Activated naive CD4-positive, alpha-beta T cell treated with anti-CD3 and anti-CD28 coated beads, Interleukin-2, amount 10 ng/mL, durations not matched to agents 7 days and 5 days (primary cell): ENCODE results near the gene COMMD3.

Source experiments
- CTCF ChIA-PET: fragments of 350-600 bp; sonication (Branson Sonifier 250); formaldehyde crosslinking; loops from one replicate; lab custom pipeline; 2021; ENCODE audit warnings: antibody characterized with exemption; lab: Charles Lee
- DNase-seq: peaks from one replicate; pipeline ENCODE4 v3.0.0-alpha.2; 2020
- H3K27ac Mint-ChIP-seq: one replicate; pipeline ENCODE4 v1.8.0; 2021; ENCODE audit warnings: mild to moderate bottlenecking, moderate library complexity, mixed read lengths
- H3K27me3 Mint-ChIP-seq: one replicate; pipeline ENCODE4 v1.8.0; 2021; ENCODE audit warnings: mild to moderate bottlenecking, mixed read lengths
- H3K36me3 Mint-ChIP-seq: one replicate; pipeline ENCODE4 v1.8.0; 2021; ENCODE audit warnings: mixed read lengths
- H3K4me1 Mint-ChIP-seq: one replicate; pipeline ENCODE4 v1.8.0; 2021; ENCODE audit warnings: mixed read lengths
- H3K4me3 Mint-ChIP-seq: one replicate; pipeline ENCODE4 v1.8.0; 2021; ENCODE audit warnings: mild to moderate bottlenecking, moderate library complexity, mixed read lengths
- H3K9me3 Mint-ChIP-seq: one replicate; pipeline ENCODE4 v1.8.0; 2021; ENCODE audit warnings: mixed read lengths

COMMD3 gene

DNA sequence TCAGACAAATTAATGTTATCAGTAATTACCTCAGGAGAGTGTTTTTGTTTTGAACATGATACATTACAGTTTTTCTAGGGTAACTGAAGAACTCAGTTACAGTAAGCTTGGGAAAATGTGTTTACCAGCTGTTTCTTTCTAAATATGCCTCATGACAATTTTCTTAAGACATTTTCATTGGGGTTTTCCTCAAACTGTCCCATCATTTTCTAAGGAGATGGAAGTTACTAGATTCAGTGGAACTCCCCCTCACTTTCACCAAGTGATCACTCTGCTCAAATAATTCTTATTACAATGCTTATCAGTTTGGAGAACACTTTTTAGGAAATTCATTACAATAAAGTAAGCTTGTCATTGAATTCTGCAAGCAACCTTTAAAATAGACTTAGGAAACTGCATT lies 22.7 kb downstream of the COMMD3 start:
- no peak overlapping the region for H3K27ac Mint-ChIP-seq
- CTCF ChIA-PET = interaction anchor here (1.0 to 1.7 kb wide), 3 partner anchors 650 to 863 kb away, joined by 3 to 4 read pairs (median 3); no protein-coding TSS in a partner anchor
- DNase-seq = no peak
- peak overlapping the region; percentile 18 for H3K4me3 Mint-ChIP-seq
- peaks cover 3% of the 10 kb centered on the region for H3K36me3 Mint-ChIP-seq
- peaks cover 83% of the 10 kb centered on the region for H3K27me3 Mint-ChIP-seq
- H3K9me3 Mint-ChIP-seq = no peaks in the 10 kb centered on the region
- H3K4me1 Mint-ChIP-seq = peaks cover 52% of the 10 kb centered on the region

DNA sequence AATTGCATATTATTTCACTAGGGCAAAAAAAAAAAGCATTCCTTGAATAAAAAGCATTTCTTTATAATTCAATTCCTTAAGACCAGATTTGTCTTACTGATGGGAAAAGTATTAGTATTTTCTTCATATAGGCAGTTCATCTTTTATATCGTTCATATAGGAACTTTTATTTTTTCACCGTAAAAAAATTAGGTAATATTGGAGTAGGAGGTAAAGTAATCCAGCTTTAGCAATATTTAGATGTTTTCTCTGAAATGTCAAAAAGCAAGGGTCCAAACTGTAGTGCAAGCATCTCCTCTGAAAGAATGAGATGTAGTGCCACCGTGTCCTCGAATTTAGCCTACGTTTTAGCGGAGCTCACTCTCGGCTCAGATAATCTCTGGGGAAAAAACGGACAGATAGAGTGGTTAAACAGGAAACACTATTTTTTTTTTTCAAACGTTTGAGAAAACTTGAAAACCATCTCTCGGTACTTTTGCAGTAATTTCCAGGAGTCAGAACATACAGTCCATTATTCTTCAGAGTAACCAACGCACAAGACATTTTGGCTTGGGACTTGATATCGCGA lies 23.7 kb downstream of the COMMD3 start:
- H3K4me3 Mint-ChIP-seq = peak overlapping the region; percentile 89
- peaks cover 9% of the 10 kb centered on the region for H3K36me3 Mint-ChIP-seq
- no peaks in the 10 kb centered on the region for H3K9me3 Mint-ChIP-seq
- peaks cover 54% of the 10 kb centered on the region for H3K4me1 Mint-ChIP-seq
- peak overlapping the region; percentile 86 for H3K27ac Mint-ChIP-seq
- peaks cover 83% of the 10 kb centered on the region for H3K27me3 Mint-ChIP-seq
- no peak for DNase-seq
- CTCF ChIA-PET = interaction anchor here (0.6 to 0.9 kb wide), 2 partner anchors 21 to 310 kb away, joined by 3 read pairs; no protein-coding TSS in a partner anchor

DNA sequence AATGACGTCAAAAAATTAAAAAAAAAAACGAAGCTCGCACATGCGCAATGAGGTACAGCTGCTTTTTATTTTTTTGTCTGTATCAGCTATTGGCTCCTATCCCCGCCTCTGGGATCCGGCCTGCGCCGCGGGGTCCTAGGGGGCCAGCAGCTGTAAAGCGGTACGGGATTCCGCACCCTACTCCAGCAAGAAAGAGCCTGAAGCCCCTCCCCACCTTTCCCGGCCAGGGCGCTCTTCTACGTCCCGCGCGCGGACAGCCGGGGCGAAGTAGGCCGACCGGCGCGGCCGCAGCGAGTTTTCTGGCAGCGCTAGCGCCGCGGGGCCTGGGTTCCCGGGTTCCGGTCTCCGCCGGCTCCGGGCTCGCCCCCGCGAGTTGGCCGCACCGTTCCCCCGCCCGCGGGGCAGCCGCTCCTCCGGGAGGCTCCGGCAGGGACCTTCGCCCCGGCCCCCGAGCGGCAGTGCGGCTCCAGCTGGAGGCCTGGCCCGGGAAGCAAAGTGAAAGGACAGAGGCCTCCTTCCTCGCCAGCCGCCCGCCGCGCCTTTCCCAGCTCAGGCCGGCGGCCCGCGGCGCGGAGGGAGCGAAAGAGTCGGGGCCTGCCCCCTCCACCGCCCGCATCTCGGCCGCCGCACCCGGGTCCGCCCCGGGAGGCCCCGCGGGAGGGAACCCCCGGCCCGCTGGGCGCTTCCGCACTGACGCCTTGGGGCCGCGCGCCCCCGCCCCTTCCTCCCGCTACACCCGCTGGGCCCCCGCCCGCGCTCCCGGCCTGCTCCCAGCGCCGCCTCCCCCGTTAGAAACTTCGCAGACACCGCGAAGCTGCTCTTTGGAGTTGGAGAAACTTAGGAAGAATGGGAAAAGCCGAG lies 24.4 kb downstream of the COMMD3 start:
- Mint-ChIP-seq H3K27ac (peak overlapping the region; percentile 86), H3K4me3 (peak overlapping the region; percentile 89), H3K9me3 (no peaks in the 10 kb centered on the region), H3K36me3 (peaks cover 10% of the 10 kb centered on the region), H3K27me3 (peaks cover 83% of the 10 kb centered on the region), H3K4me1 (peaks cover 51% of the 10 kb centered on the region)
- CTCF ChIA-PET = interaction anchor here (0.6 to 1.4 kb wide), 3 partner anchors 22 to 343 kb away, joined by 3 read pairs; no protein-coding TSS in a partner anchor
- peak; percentile 73 for DNase-seq

DNA sequence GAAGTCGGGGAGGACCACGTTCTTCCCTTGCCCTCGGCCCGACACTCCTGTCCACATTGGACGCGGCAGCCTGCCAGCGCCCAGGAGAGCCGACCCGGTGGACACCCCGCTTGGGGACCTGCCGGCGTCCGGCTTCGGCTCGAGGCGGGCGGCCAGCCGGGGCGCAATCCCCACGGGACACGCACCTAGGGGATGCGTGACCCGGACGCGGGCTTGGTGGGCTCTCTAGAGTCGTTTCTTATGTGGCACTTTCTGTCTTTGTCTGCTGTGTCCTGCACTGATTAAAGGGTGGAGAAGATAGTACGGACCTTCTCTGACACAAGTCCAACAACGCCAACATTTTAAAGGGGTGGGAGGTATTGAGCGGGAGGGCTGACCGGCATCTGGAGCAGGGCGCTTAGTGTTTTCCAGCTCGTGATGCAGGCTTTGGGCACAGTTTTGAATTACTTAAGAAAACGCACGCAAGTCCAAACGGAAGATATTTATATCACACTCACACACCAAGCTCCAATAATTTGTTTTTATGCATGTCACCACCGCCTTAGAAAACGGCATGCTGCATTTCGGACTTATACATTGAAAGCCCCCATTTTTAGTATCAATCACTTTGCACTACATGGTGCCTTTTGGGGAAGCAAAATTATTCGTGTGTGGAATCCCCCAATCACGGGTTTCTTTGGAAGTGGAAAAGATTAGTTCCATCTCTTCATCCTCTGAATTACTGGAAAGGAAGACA lies 25.2 kb downstream of the COMMD3 start:
- Mint-ChIP-seq H3K27ac (peak overlapping the region; percentile 76), H3K36me3 (peaks cover 12% of the 10 kb centered on the region), H3K9me3 (no peaks in the 10 kb centered on the region), H3K4me1 (peaks cover 55% of the 10 kb centered on the region), H3K4me3 (peak overlapping the region; percentile 68), H3K27me3 (peaks cover 83% of the 10 kb centered on the region)
- CTCF ChIA-PET = interaction anchor here (1.4 kb wide), 1 partner anchor 344 kb away, joined by 3 read pairs; no protein-coding TSS in a partner anchor
- peak; percentile 29 for DNase-seq

DNA sequence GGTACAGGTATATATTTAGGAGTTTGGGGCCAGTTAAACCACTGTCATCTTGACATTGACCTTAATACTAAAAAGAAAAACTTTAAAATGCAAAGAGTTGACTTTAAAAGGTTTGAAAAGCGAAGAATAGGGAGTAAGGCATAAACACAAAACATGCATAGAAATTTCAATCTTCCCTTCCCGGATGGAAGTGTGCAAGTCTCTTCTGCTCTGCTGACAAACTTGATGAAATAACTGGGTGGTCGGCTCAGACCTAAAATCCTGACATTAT lies 25.7 kb downstream of the COMMD3 start:
- CTCF ChIA-PET = interaction anchor here (1.4 kb wide), 1 partner anchor 344 kb away, joined by 3 read pairs; no protein-coding TSS in a partner anchor
- peak overlapping the region; percentile 47 for H3K4me3 Mint-ChIP-seq

DNA sequence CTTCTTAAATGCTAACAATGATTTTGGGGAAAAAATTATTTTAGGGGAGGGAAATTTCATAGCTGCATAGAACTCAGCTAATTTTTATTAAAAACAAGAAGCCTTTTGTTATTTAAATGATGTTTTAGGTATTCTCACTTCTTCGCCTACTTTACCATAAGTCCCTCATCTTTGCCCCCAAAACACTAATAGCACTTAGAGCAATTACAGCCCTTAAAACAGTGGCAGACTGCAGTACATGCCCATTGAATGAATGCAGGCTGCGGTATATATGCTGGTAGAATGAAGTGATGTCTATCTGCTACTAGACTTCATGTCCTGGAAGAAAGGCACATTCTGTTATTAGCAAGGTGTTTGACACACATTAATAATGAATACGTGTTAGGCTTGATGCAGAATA lies 26.2 kb downstream of the COMMD3 start:
- H3K27ac Mint-ChIP-seq = no peak overlapping the region
- peaks cover 81% of the 10 kb centered on the region for H3K27me3 Mint-ChIP-seq
- no peaks in the 10 kb centered on the region for H3K9me3 Mint-ChIP-seq
- peak overlapping the region; percentile 33 for H3K4me3 Mint-ChIP-seq
- H3K4me1 Mint-ChIP-seq = peaks cover 45% of the 10 kb centered on the region
- no peak for DNase-seq
- peaks cover 13% of the 10 kb centered on the region for H3K36me3 Mint-ChIP-seq
- CTCF ChIA-PET = no interaction called here

More for the DNA sequence above, 25.7 kb downstream of the COMMD3 start:
- H3K27ac Mint-ChIP-seq = peak overlapping the region; percentile 33
- no peaks in the 10 kb centered on the region for H3K9me3 Mint-ChIP-seq
- peaks cover 14% of the 10 kb centered on the region for H3K36me3 Mint-ChIP-seq
- H3K27me3 Mint-ChIP-seq = peaks cover 83% of the 10 kb centered on the region
- peaks cover 51% of the 10 kb centered on the region for H3K4me1 Mint-ChIP-seq
- DNase-seq = no peak

DNA sequence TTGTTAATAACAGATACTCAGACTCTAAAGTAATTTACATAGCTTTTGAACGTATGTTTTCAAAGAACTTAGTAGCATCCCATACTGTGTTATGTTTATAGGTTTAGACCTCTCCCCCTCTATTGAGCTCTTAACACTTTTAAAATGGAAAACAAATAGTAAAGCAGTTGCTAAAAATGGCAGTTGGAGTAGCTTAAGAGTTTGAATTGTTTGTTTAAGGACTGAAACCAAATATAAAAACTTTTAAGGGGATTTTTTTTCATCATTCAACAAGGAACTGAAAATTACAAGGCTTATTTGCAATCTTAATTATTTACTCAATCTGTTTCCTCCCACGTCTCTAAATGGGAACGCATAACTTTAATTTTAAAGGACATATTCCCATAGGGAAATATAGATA lies 27.5 kb downstream of the COMMD3 start:
- H3K9me3 Mint-ChIP-seq = no peaks in the 10 kb centered on the region
- peaks cover 11% of the 10 kb centered on the region for H3K36me3 Mint-ChIP-seq
- H3K4me3 Mint-ChIP-seq = no peak overlapping the region
- H3K27me3 Mint-ChIP-seq = peaks cover 82% of the 10 kb centered on the region
- H3K4me1 Mint-ChIP-seq = peaks cover 38% of the 10 kb centered on the region
- DNase-seq = no peak
- CTCF ChIA-PET = interaction anchor here (2.1 kb wide), 1 partner anchor 350 kb away, joined by 5 read pairs; no protein-coding TSS in a partner anchor
- H3K27ac Mint-ChIP-seq = no peak overlapping the region

DNA sequence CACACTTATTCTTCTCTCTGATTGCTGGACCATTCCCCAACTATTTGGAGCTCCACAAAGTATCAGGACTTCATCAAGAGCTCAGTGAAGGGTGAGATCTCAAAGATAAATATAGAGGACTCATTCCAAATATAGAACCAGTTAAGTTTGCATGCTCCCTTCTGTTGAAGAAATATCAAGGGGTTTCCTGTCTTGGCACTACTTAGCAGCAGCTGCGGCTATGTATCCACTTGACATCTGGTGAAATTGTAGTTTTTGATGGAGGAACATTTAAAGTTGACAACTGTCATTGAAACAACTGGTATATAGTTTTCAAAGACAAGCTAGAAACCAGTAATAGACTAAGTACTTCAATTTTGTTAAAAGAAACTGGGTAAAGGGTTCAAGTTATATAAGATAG lies 28.1 kb downstream of the COMMD3 start:
- Mint-ChIP-seq H3K27ac (peak overlapping the region; percentile 81), H3K4me3 (peak overlapping the region; percentile 64), H3K36me3 (peaks cover 11% of the 10 kb centered on the region), H3K4me1 (peaks cover 35% of the 10 kb centered on the region), H3K27me3 (peaks cover 79% of the 10 kb centered on the region), H3K9me3 (no peaks in the 10 kb centered on the region)
- no peak for DNase-seq
- CTCF ChIA-PET = interaction anchor here (2.1 kb wide), 1 partner anchor 351 kb away, joined by 5 read pairs; no protein-coding TSS in a partner anchor

DNA sequence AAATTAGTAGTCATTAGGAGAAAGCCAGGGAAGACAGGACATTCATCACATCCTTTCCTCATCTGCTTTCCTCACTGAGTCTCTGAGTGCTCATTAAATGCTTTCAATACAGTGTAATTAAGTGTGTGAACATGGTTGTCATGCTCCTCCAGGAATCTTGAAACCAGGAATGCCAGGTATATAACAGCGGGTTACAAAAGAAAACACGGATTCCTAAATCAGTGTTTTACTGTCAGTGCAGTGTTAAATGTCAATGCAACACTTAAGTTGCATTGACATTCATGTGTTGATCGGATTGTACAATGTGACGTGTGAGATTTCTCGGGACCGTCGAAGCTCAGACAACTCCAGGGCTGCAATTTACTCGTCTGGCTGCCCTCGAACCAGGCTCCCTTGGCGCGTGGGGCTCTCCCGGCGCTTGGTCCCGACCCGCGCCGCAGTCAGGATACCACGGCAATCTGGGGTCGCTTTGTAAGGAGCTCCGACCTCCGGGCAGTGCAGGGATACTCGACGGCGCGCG lies 28.7 kb downstream of the COMMD3 start:
- Mint-ChIP-seq H3K4me3 (peak overlapping the region; percentile 64), H3K27me3 (peaks cover 78% of the 10 kb centered on the region), H3K36me3 (peaks cover 11% of the 10 kb centered on the region)

DNA sequence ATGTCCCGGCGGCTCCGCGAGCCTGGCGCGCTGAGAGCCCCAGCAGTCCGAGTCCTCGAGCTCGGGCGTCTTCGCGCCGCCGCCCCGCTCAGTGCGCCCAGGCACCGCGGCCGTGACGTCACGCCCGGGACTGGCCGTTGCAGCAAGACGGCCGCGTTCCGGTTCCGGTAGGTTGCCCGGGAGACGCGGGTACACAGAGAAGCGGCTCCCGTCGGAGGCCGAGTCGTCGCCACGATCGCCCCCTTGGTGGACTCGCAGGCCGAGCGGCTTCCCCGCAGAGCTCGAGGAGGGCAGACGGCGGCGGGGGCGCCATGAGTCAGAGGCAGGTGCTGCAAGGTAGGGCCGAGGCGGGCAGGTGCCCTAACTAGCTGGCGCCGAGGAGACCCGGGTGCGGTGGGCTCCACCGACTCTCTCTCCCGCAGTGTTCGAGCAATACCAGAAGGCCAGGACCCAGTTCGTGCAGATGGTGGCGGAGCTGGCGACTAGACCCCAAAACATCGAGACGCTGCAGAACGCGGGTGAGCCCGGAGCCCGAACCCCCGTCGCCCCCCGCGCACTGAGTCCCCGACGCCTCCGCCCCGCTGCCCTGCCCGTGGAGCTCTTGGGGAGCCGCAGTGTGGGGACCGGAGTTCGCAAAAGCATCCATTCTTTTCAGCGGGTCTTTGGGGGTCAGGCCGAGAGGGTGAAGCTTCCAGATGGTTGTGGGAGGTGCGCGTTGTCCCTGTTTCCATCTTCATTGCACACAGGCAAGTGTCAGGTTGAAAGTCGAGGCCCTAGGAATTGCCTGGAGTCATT lies 29.3 kb downstream of the COMMD3 start, which contains the start of gene SPAG6:
TSS of gene SPAG6 (plus strand) at position 196 of the 795 bp plus-strand sequence. CDS start at position 312, 116 bp downstream.
- peaks cover 11% of the 10 kb centered on the region for H3K36me3 Mint-ChIP-seq
- CTCF ChIA-PET = interaction anchor here (0.7 kb wide), 1 partner anchor 21 kb away, joined by 3 read pairs; no protein-coding TSS in a partner anchor
- H3K4me3 Mint-ChIP-seq = peak within 1 kb of the TSS; percentile 64
- H3K27me3 Mint-ChIP-seq = peaks cover 72% of the 10 kb centered on the region
- no peaks in the 10 kb centered on the region for H3K9me3 Mint-ChIP-seq
- peaks cover 24% of the 10 kb centered on the region for H3K4me1 Mint-ChIP-seq
- peak within 1 kb of the TSS; percentile 81 for H3K27ac Mint-ChIP-seq
- DNase-seq = peak; percentile 67

More for the DNA sequence above, 28.7 kb downstream of the COMMD3 start:
- DNase-seq = no peak
- CTCF ChIA-PET = interaction anchor here (0.7 to 2.1 kb wide), 2 partner anchors 22 to 351 kb away, joined by 3 to 5 read pairs; no protein-coding TSS in a partner anchor
- H3K27ac Mint-ChIP-seq = peak overlapping the region; percentile 81
- H3K4me1 Mint-ChIP-seq = peaks cover 30% of the 10 kb centered on the region
- H3K9me3 Mint-ChIP-seq = no peaks in the 10 kb centered on the region

DNA sequence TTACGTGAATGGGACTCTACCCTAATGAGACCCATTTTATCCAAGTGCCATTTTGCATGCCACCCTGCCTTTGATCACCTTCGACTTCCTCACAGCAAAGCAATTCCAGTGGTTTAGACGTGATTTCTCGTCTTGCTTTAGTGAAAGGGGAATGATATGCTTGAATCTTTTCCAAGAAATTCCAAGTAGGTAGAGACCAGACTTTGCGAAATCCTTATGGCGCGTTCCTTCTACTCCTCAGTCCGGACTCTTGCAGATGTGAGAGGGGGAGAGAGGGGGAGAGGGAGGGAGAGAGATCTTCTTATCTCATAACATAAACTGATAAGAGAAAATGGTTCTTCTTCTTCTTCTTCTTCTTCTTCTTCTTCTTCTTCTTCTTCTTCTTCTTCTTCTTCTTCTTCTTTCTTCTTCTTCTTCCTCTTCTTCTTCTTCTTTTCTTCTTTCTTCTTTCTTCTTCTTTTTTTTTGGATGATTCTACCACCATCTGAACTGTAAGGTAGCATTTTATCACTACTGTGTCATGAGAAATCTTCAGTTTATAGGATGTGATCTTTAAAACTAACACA lies 30.0 kb downstream of the COMMD3 start:
- Mint-ChIP-seq H3K36me3 (peaks cover 11% of the 10 kb centered on the region), H3K9me3 (no peaks in the 10 kb centered on the region), H3K4me1 (peaks cover 24% of the 10 kb centered on the region), H3K27me3 (peaks cover 67% of the 10 kb centered on the region), H3K27ac (peak overlapping the region; percentile 17), H3K4me3 (peak overlapping the region; percentile 45)
- no peak for DNase-seq
- CTCF ChIA-PET = no interaction called here

DNA sequence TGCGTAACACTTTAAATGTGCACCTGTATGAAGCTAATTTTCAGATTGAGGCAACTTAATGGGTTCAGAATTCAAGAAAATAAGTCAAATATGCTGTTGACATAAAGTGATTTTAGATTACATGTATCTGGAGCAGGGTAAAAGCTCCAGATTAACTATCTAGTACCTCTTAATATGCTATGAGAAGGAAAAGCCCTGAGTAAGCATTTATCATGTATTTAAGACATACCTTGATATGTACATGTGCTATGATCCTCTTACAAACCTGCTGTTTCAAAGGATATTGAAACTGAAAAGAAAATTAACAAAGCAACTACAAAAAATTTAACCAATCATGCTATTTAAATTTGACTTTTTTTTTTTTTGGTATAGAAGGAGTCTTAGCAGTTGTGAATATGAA lies 33.6 kb downstream of the COMMD3 start:
- H3K4me1 Mint-ChIP-seq = peaks cover 10% of the 10 kb centered on the region
- H3K9me3 Mint-ChIP-seq = no peaks in the 10 kb centered on the region
- no peak for DNase-seq
- peaks cover 6% of the 10 kb centered on the region for H3K36me3 Mint-ChIP-seq
- CTCF ChIA-PET = no interaction called here
- no peak overlapping the region for H3K4me3 Mint-ChIP-seq
- no peak overlapping the region for H3K27ac Mint-ChIP-seq
- peaks cover 42% of the 10 kb centered on the region for H3K27me3 Mint-ChIP-seq
